Activated CD4-positive, alpha-beta T cell treated with anti-CD3 and anti-CD28 coated beads, Interleukin-2, amount 10 ng/mL, durations not matched to agents 24 days and 14 days (primary cell): Measurements from ENCODE around the gene PCDHGA2. TPM values are rescaled to one million over a fixed set of nuclear protein-coding genes. Genes with fewer than 3 reads are reported as not detected.

Experiments used
- DNase-seq: peaks from one replicate; pipeline ENCODE4 v3.0.0; 2022
- H3K27ac Mint-ChIP-seq: one replicate; pipeline ENCODE4 v1.8.0; 2022; ENCODE audit warnings: mild to moderate bottlenecking, mixed read lengths
- H3K27me3 Mint-ChIP-seq: one replicate; pipeline ENCODE4 v1.8.0; 2022; ENCODE audit warnings: mixed read lengths
- H3K36me3 Mint-ChIP-seq: one replicate; pipeline ENCODE4 v1.8.0; 2022; ENCODE audit warnings: low read depth, mild to moderate bottlenecking, mixed read lengths
- H3K4me1 Mint-ChIP-seq: one replicate; pipeline ENCODE4 v1.8.0; 2021; ENCODE audit warnings: mixed read lengths
- H3K4me3 Mint-ChIP-seq: one replicate; pipeline ENCODE4 v1.8.0; 2022; ENCODE audit warnings: mild to moderate bottlenecking, moderate library complexity, mixed read lengths
- H3K9me3 Mint-ChIP-seq: one replicate; pipeline ENCODE4 v1.8.0; 2021; ENCODE audit warnings: mixed read lengths
- intact Hi-C: fragments of 100-400 bp; cut with micrococcal nuclease; formaldehyde crosslinking; loops from one replicate; pipeline ENCODE4 v1.15.1; 2023
- total RNA-seq: library from RNA; stranded (reverse); gene quantifications from 2 replicates; pipeline ENCODE4 v1.2.3, GENCODE V29; 2022

The PCDHGA2 gene
- total RNA-seq, 1 donor from 2014 or later = 0.12 TPM

- Mint-ChIP-seq H3K4me3 (no peak overlapping the region), H3K4me1 (no peaks in the 10 kb centered on the region), H3K36me3 (peaks cover under 1% of the 10 kb centered on the region), H3K9me3 (peaks cover 25% of the 10 kb centered on the region), H3K27ac (no peak overlapping the region), H3K27me3 (peaks cover 22% of the 10 kb centered on the region)
- intact Hi-C loops = loop anchor here (5.0 kb wide), 2 partner anchors 156 to 201 kb away; no protein-coding TSS in a partner anchor
- no peak for DNase-seq
Measured at GRCh38 chr5:141356133-141356532, 17.6 kb downstream of the PCDHGA2 start.

- peaks cover 25% of the 10 kb centered on the region for H3K9me3 Mint-ChIP-seq
- H3K27me3 Mint-ChIP-seq = peaks cover 24% of the 10 kb centered on the region
- no peaks in the 10 kb centered on the region for H3K4me1 Mint-ChIP-seq
- H3K36me3 Mint-ChIP-seq = peaks cover 2% of the 10 kb centered on the region
- H3K4me3 Mint-ChIP-seq = no peak overlapping the region
- intact Hi-C loops = loop anchor here (5.0 kb wide), 2 partner anchors 155 to 200 kb away; no protein-coding TSS in a partner anchor
- H3K27ac Mint-ChIP-seq = no peak overlapping the region
- DNase-seq = no peak
Measured at GRCh38 chr5:141356950-141357349, 18.4 kb downstream of the PCDHGA2 start.

- Mint-ChIP-seq H3K9me3 (peaks cover 27% of the 10 kb centered on the region), H3K4me1 (no peaks in the 10 kb centered on the region), H3K36me3 (peaks cover 9% of the 10 kb centered on the region), H3K4me3 (peak within 1 kb of the TSS; percentile 80), H3K27ac (peak within 1 kb of the TSS; percentile 18), H3K27me3 (peaks cover 32% of the 10 kb centered on the region)
- peak; percentile 73 for DNase-seq
- intact Hi-C loops = loop anchor here (5.0 kb wide), 3 partner anchors 52 to 197 kb away; partner anchors contain the start of gene PCDHGA10
Measured at GRCh38 chr5:141359790-141360426, 21.3 kb downstream of the PCDHGA2 start, which contains the start of gene PCDHGB2. TSS of gene PCDHGB2 (plus strand) at chr5:141359994. CDS start at chr5:141360136, 142 bp downstream.

- H3K4me3 Mint-ChIP-seq = peak overlapping the region; percentile 3
- peaks cover 13% of the 10 kb centered on the region for H3K36me3 Mint-ChIP-seq
- no peak overlapping the region for H3K27ac Mint-ChIP-seq
- H3K4me1 Mint-ChIP-seq = no peaks in the 10 kb centered on the region
- peaks cover 32% of the 10 kb centered on the region for H3K27me3 Mint-ChIP-seq
- intact Hi-C loops = loop anchor here (5.0 kb wide), 1 partner anchor 52 kb away; the partner anchor contains the start of gene PCDHGA10
- H3K9me3 Mint-ChIP-seq = peaks cover 31% of the 10 kb centered on the region
- peak; percentile 51 for DNase-seq
Measured at GRCh38 chr5:141360685-141361084, 22.1 kb downstream of the PCDHGA2 start.

GRCh38 chr5:141362719-141363118 is 24.2 kb downstream of the PCDHGA2 start:
- no peaks in the 10 kb centered on the region for H3K4me1 Mint-ChIP-seq
- intact Hi-C loops = loop anchor here (5.0 kb wide), 1 partner anchor 50 kb away; the partner anchor contains the start of gene PCDHGA10
- H3K9me3 Mint-ChIP-seq = peaks cover 24% of the 10 kb centered on the region
- no peak overlapping the region for H3K27ac Mint-ChIP-seq
- DNase-seq = no peak
- H3K36me3 Mint-ChIP-seq = peaks cover 13% of the 10 kb centered on the region
- peaks cover 28% of the 10 kb centered on the region for H3K27me3 Mint-ChIP-seq
- H3K4me3 Mint-ChIP-seq = no peak overlapping the region

GRCh38 chr5:141363952-141364660 is 25.5 kb downstream of the PCDHGA2 start, which contains the start of gene PCDHGA5:
TSS of gene PCDHGA5 (plus strand) at chr5:141364162. CDS start at chr5:141364331, 169 bp downstream.
- no peaks in the 10 kb centered on the region for H3K4me1 Mint-ChIP-seq
- DNase-seq = peak; percentile 45
- peaks cover 28% of the 10 kb centered on the region for H3K27me3 Mint-ChIP-seq
- intact Hi-C loops = loop anchor here (5.0 kb wide), 1 partner anchor 48 kb away; the partner anchor contains the start of gene PCDHGA10
- no peak within 1 kb of the TSS for H3K27ac Mint-ChIP-seq
- H3K36me3 Mint-ChIP-seq = peaks cover 13% of the 10 kb centered on the region
- H3K4me3 Mint-ChIP-seq = no peak within 1 kb of the TSS
- H3K9me3 Mint-ChIP-seq = peaks cover 24% of the 10 kb centered on the region

- Mint-ChIP-seq H3K36me3 (peaks cover 11% of the 10 kb centered on the region), H3K4me3 (no peak overlapping the region), H3K4me1 (peaks cover 2% of the 10 kb centered on the region), H3K27ac (no peak overlapping the region), H3K27me3 (peaks cover 29% of the 10 kb centered on the region), H3K9me3 (peaks cover 27% of the 10 kb centered on the region)
- DNase-seq = no peak
- intact Hi-C loops = no loop called here
Measured at GRCh38 chr5:141366016-141366896, 27.7 kb downstream of the PCDHGA2 start.

- Mint-ChIP-seq H3K27me3 (peaks cover 17% of the 10 kb centered on the region), H3K4me3 (peak within 1 kb of the TSS; percentile 79), H3K27ac (no peak within 1 kb of the TSS), H3K9me3 (peaks cover 28% of the 10 kb centered on the region), H3K36me3 (peaks cover 5% of the 10 kb centered on the region), H3K4me1 (peaks cover 2% of the 10 kb centered on the region)
- DNase-seq = peak; percentile 71
- intact Hi-C loops = no loop called here
Measured at GRCh38 chr5:141369994-141370848, 31.7 kb downstream of the PCDHGA2 start, which contains the start of gene PCDHGB3. TSS of gene PCDHGB3 (plus strand) at chr5:141370242. CDS start at chr5:141370395, 153 bp downstream.

GRCh38 chr5:141371572-141372475 is 33.3 kb downstream of the PCDHGA2 start:
- Mint-ChIP-seq H3K36me3 (peaks cover 3% of the 10 kb centered on the region), H3K4me3 (no peak overlapping the region), H3K27ac (no peak overlapping the region), H3K9me3 (peaks cover 25% of the 10 kb centered on the region), H3K27me3 (peaks cover 14% of the 10 kb centered on the region), H3K4me1 (peaks cover 2% of the 10 kb centered on the region)
- intact Hi-C loops = no loop called here
- peak; percentile 50 for DNase-seq

GRCh38 chr5:141373673-141374317 is 35.2 kb downstream of the PCDHGA2 start, which contains the start of gene PCDHGA6:
TSS of gene PCDHGA6 (plus strand) at chr5:141373891. CDS start at chr5:141374084, 193 bp downstream.
- peak; percentile 55 for DNase-seq
- Mint-ChIP-seq H3K27me3 (peaks cover 14% of the 10 kb centered on the region), H3K27ac (no peak within 1 kb of the TSS), H3K9me3 (peaks cover 25% of the 10 kb centered on the region), H3K4me1 (peaks cover 2% of the 10 kb centered on the region), H3K4me3 (no peak within 1 kb of the TSS), H3K36me3 (peaks cover 3% of the 10 kb centered on the region)
- intact Hi-C loops = no loop called here

- peaks cover 2% of the 10 kb centered on the region for H3K4me1 Mint-ChIP-seq
- peaks cover 25% of the 10 kb centered on the region for H3K9me3 Mint-ChIP-seq
- H3K36me3 Mint-ChIP-seq = peaks cover 3% of the 10 kb centered on the region
- H3K4me3 Mint-ChIP-seq = no peak overlapping the region
- no peak for DNase-seq
- peaks cover 14% of the 10 kb centered on the region for H3K27me3 Mint-ChIP-seq
- no peak overlapping the region for H3K27ac Mint-ChIP-seq
- intact Hi-C loops = no loop called here
Measured at GRCh38 chr5:141374627-141375026, 36.1 kb downstream of the PCDHGA2 start.
